HUDEP-2 (cell line): ENCODE results near the gene EOMES.
"Not testable (repeated sequence)": the region's sequence is repeated elsewhere in the genome, so short reads cannot be mapped to it uniquely, and the experiment has no call there.

ENCODE experiments used
- DNase-seq, 76 experiments: peaks; one replicate each; lab custom pipeline; 2025; ENCODE audit not compliant: unreplicated experiment in 76 of 76; lab: John Stamatoyannopoulos, UW

The EOMES gene

DNA sequence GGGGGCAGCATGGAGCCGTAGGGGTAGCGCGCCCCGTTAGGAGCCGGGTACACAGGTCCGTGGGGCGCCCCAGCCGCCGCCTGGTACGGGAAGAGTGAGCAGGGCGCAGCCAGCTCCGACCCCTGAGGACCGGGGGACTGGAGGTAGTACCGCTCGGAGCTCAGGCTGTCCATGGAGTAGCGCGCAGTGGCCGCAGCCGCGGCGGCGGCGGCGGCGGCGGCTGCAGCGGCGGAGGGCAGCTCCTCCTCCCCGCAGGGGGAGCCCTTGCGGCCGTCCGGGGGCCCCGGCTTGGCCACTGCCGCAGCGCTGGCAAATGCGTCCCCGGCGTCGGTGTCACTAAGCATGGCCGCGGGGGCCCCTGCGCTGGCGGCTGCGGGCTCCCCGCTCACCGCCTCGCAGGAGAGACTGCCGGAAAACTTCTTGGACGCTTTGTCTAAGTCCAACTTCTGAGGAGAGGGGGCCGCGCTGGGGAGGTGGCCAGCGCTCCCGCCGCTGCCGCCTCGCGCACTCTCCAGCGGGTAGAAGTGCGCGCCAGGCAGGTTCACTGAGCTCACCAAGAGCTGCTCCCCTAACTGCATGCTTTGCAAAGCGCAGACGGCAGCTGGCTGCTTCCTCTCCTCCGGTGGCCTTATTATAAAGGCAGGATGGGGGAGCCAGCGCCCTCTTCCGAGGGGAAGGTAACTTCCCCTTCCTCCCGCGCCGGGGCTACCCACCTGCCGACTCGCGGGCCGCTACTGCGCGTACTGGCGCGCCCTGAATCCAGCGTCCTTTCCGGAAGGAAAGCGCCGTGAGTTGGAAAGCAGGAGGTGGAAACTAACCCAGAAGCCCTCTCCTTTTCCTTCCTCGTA is at the start of gene EOMES:
TSS of gene EOMES (minus strand) at position 607 of the 848 bp plus-strand sequence. CDS start at position 578, 29 bp downstream.
- peak in 11 of 76 experiments; percentile 5 to 42 (median 16) for DNase-seq

- DNase-seq, result not testable (repeated sequence)
Measured at GRCh38 chr3:27770384-27770783, 48.3 kb upstream of the EOMES start.

- no peak for DNase-seq
Measured at GRCh38 chr3:27767000-27767399, 44.9 kb upstream of the EOMES start.

DNA sequence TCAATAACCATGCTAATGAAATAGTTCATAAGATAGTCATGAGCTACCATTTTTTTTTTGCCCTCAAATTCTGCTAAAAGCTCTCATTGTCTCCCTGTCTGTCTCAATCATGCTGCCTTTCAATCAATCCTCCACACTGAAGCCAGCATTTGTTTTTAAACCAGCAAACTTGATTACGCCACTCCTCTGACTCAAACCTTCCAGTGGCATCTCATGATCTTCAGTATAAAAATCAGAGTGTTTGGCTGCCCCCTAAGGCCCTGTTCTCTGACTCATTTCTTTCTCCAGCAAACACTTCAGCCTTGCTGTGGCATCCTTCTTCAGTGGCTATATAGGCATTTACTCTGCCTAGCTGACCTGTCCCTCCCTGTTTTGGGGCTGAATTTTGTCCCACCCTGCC is 36.0 kb upstream of the EOMES start:
- no peak for DNase-seq

DNA sequence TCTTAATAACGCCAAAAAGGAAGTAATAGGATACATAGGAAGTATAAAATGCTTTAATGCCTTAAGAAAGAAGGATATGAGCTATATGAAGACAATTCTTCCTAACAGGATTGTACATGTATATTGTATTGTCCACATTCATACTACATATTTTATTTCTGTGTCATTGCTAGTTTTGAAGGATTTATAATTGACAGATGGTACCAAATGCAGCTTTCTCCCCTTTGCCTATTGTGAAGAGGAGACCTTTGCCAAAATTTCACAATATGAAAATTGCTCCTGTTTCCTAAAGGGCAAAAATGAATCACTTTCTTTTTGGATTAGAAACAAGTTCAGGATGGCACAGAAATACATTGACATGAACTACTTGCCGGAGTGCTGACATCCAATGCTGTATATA is 34.8 kb upstream of the EOMES start:
- DNase-seq, result no peak

DNA sequence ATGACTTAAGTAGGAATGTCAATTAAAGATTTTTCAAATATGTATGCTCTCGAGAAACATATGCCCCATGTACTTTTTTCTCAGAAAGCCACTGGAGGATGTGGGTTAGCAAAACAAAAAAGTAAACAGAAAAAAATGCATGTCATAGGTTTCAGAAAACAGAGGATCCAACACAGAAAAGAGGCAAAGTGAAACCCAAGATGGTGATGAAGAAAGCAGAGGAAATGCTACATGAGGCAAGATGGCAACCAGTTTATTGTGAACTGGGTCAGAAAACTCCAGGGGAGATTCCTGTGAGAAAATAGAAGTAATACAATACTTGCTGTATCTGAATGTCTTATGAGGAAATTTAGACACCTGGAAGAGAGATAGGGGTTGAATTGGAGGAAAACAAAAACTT is 30.8 kb upstream of the EOMES start:
- no peak for DNase-seq

DNA sequence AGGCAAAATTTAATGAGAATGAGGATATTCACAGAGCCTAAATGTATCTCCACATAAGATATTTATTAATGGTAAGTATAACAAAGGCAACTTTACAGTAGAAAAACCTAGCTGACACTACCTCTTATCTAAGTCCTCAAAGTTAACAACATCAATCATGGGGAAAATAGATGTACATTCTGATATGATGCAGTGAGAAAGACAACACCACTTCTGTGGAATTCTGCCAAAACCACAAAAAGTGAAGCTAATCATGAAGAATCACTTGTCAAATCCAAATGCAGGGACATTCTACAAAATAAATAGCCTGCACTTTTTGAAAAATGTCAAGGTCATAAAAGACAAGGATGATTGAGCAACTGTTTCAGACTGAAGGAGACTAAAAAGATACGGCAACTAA is 27.5 kb upstream of the EOMES start:
- no peak for DNase-seq

DNA sequence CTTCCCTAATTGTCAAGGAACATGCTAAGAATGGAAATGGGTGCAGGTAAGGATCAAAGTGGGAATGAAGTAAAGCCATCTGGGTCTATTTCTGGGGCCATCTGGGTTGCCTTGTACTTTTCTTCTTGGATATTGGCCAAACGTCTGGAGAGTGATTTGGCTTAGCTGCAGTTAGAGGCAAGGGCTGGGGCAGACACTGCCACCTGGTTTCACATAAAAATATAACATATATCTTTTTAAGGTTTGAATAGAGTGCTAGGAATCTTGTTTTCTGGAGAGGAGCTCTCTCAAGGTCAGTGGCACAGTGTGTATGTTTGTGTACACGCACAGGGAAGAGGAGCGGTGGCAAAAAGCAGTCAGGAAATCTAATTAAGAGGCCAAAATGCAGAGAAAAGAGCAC is 24.7 kb upstream of the EOMES start:
- DNase-seq, result no peak

DNA sequence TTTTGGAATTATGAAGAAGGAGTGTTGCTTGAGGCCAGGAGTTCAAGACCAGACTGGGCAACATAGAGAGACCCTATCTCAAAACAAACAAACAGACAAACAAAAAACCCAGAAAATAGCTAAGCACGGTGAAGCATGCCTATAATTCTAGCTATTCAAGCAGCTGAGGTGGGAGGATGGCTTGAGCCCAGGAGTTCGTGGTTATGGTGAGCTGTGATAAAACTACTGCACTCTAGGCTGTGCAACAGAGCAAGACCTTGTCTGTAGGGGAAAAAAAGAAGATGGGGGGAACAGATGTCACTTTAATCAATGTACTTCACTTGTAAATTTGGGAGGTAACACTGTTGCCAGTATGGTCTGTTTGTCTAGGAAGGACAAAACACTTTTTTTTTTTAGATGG is 18.7 kb upstream of the EOMES start:
- DNase-seq, result no peak

GRCh38 chr3:27737091-27737490 is 15.0 kb upstream of the EOMES start:
- no peak for DNase-seq

GRCh38 chr3:27730774-27731659 is 8.9 kb upstream of the EOMES start:
- DNase-seq, result no peak

DNA sequence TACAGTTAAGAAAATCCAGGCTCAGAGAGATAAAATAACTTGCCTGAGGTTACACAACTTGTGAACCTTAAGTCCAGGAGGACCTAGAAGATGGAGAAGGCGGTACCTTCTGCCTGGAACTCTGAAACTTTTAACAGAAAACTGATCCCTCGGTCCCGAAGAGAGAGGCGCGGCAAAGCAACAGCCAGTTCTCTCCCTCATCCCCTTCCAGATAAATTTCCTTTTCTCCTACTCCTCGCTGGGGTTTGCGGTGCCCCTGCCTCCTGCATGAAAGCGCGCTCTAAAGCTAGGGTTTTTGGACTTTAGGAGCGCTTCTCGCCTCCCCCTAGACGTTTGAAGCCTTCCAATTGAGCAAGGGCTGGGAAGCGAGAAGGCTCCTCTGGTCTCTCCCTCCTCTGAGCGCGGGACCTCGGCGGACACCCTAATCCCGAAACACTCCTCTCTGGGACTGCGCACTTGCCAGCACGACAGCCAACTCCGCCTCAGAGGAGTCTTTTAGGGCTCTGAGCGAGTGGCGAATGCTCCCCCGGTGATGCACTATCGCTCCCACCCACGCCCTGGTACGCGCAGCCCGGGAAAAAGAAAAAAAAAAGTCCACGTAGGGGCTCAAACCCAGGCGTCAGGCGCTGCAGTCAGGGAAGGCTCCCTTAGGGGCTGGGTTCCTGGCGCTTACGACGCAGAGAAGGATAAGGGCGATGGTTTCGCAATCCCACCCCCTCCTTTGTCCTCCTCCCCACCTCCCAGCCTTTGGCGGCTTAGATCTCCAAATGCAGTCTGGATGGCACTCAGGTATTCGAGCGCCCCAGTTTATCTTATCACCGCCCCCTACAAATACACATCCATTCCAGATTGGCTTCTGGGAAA is 7.9 kb upstream of the EOMES start:
- no peak for DNase-seq

GRCh38 chr3:27729325-27729724 is 7.2 kb upstream of the EOMES start:
- DNase-seq, result no peak

DNA sequence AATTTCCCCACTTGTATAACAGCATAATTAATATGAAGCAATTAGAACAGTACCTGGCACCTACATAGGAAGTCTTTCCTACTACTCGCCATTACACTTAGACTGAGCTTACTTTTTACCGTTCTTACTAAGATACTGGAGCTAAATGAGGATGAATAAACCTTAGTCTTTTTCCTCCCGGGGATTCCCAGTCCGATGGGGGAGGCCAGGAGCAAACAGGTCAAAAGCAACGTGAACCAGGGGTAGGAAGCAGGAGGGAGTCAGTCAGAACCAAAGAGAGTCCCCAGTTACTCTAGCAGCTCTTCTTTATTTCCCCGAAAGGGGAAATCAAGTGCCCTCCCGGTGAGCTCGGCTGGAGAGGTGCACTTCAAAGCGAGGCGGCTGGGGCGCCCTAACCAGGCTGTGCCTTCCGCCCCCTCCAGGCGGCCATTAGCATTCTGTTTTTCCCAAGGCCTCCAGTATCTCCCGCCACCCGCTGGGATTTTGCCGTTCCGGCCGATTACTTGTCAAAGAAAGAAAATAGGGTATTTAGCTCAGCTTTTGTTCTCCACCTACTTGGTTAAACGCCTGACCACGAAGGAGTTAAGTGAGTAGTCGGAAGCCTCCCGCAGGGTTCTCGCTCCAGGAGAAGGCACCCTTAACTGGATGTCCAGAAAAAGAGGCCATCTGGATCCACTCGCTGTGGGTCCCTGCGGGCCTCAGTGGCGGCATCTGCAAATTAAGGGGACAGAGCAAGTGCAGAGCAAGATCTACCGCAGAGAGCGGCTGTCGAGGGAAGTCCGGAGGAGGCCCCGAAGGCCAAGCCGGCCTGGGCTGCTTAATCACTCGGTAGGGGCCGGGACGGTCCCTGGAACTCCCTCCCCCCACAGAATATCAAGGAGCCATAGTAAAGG is 6.3 kb upstream of the EOMES start:
- peak in 1 of 76 experiments; percentile 10 for DNase-seq

DNA sequence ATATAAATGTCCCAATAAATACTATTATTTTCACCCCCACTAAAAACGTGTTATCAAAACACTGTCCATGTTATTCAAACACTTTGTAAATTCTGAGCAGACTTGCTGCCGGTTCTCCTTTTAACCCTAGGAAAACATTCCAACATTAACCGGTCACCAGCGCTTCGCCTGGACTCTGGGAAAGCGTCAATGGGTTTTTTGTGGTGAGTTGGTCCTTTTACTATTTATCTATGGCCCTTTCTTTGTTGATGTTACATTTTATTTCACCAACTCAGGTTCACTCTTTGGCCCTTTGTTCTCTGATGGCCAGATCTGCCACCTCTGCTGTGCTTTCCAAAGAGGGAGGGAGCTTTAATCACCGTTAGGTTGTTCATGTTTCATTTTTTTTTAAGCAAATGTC is 4.1 kb upstream of the EOMES start:
- DNase-seq, result no peak

DNA sequence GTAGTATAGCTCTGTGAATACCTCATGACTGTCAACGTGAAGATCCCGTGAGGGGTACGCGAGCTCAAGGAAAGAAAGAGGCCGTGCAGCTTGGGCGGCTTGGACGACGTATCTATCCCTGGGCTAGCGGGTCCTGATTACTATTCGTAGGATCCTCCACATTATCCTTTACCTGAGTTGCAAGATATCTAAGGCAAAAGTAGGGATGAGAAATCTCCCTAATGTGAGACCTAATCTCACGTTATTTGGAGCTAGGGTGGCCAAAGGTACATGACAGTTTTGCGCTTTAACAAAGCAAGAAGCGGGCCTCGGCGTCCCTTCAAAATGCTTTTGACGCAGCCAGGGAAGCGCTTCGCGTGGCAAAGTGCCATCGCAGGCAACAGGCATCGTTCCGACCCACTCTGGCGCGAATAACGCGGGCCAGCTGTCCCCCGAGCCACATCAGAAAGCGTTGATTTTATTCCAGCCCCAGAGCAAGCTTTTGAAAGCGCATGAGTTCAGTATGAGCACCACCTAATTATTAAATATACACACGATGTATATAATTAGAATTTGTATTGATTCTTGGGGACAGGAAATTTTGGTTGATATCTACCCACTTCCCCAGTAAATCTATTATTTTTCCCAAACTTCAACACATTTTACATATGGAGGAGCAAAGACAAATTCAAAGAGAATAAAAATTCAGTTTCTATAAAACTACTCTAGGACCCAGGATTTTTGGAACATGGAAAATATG is 2.5 kb upstream of the EOMES start:
- DNase-seq, result no peak

DNA sequence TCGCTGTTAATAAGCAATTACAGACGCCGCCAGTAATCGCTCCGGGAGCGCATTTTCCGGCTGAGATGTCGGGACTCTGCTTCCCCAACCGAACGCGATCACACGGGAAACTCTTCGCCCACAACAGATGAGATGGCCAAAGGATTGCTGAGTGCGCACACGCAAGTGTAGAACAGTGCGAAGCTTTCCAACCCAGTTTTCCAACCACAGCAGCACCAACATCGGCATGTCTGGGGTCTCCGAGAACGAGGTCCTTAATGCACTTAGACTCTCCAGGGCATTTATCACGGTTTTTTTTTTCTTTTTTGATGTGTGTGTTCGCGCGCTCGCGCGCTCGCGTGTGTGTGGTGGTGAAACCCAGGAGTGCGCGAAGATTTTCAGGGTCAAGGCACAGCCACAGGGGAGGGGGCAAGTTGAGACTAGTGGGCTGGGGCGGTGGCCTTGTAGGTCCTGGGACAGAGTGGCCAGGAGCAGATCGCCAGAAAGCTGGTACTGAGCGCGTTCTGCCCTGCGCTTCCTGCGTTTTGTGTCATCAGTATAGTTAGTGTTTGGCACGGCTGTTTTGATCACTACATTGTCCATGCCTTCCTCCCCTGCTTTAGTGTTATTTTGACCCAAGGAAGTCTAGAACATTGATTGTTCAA is 1.8 kb upstream of the EOMES start:
- DNase-seq, result no peak

DNA sequence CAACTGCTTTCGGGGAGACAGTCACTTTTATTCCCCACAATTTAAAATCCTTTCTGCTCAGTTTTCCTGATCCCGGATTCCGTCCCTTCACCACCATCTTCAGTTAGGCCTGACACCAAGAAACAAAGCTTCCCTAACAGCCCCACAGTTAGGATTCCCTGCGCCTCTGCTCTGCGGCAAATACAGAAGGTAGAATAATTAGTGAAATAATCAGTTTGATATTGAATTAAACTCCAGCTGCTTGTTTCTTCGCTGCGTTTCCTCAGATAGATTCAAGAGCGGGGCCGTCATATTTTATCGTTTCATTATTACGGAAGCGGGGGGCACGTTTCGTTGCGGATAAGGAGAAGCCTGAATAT is 1.3 kb upstream of the EOMES start:
- no peak for DNase-seq

DNA sequence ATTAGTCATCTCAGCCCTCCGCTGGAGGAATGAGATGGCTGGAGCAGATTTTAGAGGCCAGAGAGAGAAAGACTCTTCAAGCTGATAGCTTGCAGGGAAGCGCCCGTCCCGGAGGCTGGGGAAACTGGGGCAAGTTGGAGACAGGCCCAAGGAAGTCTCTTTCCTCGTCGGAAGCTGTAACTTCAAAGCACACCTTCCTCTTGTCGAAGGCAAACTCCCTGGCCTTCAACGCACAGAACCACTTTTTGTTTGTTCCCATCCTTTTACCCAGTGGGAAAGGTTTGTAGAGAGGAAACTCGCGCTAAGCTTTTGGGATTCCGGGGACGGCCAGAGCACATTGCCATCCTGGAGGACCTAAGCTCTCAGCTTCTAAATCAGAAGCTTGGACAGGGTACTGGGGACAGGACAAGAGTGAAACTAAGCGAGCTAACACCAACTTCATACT is 900 bp upstream of the EOMES start:
- no peak for DNase-seq
